ENCODE measurements around the gene SLC12A6.

SLC12A6 gene

GRCh38 chr15:34259566-34259965 is 78.0 kb downstream of the SLC12A6 start:
- DNase-seq (ENCODE audit: low read depth): no peak

GRCh38 chr15:34258151-34258550 is 79.4 kb downstream of the SLC12A6 start:
- DNase-seq (ENCODE audit: low read depth): no peak

- DNase-seq (ENCODE audit: low read depth): no peak
Observed at GRCh38 chr15:34252545-34252944, 85.0 kb downstream of the SLC12A6 start.

GRCh38 chr15:34248190-34248589 is 89.4 kb downstream of the SLC12A6 start:
- DNase-seq (ENCODE audit: low read depth): no peak

- DNase-seq (ENCODE audit: low read depth): no peak
Observed at GRCh38 chr15:34246276-34246976, 91.2 kb downstream of the SLC12A6 start.

GRCh38 chr15:34243226-34243625 is 94.4 kb downstream of the SLC12A6 start:
- no peak for DNase-seq (ENCODE audit: low read depth)

GRCh38 chr15:34242331-34242710 is 95.3 kb downstream of the SLC12A6 start:
- DNase-seq (ENCODE audit: low read depth): no peak

GRCh38 chr15:34241376-34242330 is 95.9 kb downstream of the SLC12A6 start:
- peak; percentile 44 for DNase-seq (ENCODE audit: low read depth)

GRCh38 chr15:34240537-34240936 is 97.0 kb downstream of the SLC12A6 start:
- no peak for DNase-seq (ENCODE audit: low read depth)

GRCh38 chr15:34239151-34239808 is 98.3 kb downstream of the SLC12A6 start:
- DNase-seq (ENCODE audit: low read depth): peak; percentile 82

- DNase-seq (ENCODE audit: low read depth): no peak
Observed at GRCh38 chr15:34233614-34234013, 104.0 kb downstream of the SLC12A6 start.

- no peak for DNase-seq (ENCODE audit: low read depth)
Observed at GRCh38 chr15:34223904-34224596, 113.5 kb downstream of the SLC12A6 start.

GRCh38 chr15:34217587-34218225 is 119.9 kb downstream of the SLC12A6 start:
- DNase-seq (ENCODE audit: low read depth): peak; percentile 43

- no peak for DNase-seq (ENCODE audit: low read depth)
Observed at GRCh38 chr15:34216527-34217270, 120.9 kb downstream of the SLC12A6 start.

- no peak for DNase-seq (ENCODE audit: low read depth)
Observed at GRCh38 chr15:34214135-34214534, 123.4 kb downstream of the SLC12A6 start.

- DNase-seq (ENCODE audit: low read depth): no peak
Observed at GRCh38 chr15:34213690-34214089, 123.9 kb downstream of the SLC12A6 start.

GRCh38 chr15:34209421-34210282 is 127.9 kb downstream of the SLC12A6 start, which contains the start of gene KATNBL1:
TSS of gene KATNBL1 (minus strand) at chr15:34210096. CDS start at chr15:34163676, 46,420 bp downstream.
- DNase-seq (ENCODE audit: low read depth): peak; percentile 84

- no peak for DNase-seq (ENCODE audit: low read depth)
Observed at GRCh38 chr15:34206011-34206410, 131.6 kb downstream of the SLC12A6 start.

- DNase-seq (ENCODE audit: low read depth): no peak
Observed at GRCh38 chr15:34203936-34204335, 133.6 kb downstream of the SLC12A6 start.

GRCh38 chr15:34203305-34203704 is 134.3 kb downstream of the SLC12A6 start:
- no peak for DNase-seq (ENCODE audit: low read depth)

Data from stromal cell of bone marrow (primary cell).